ENCODE results near the gene SGSM2.
A peak's percentile ranks its signal among the peaks of the same experiment; 100 is the strongest.

The SGSM2 gene

DNA sequence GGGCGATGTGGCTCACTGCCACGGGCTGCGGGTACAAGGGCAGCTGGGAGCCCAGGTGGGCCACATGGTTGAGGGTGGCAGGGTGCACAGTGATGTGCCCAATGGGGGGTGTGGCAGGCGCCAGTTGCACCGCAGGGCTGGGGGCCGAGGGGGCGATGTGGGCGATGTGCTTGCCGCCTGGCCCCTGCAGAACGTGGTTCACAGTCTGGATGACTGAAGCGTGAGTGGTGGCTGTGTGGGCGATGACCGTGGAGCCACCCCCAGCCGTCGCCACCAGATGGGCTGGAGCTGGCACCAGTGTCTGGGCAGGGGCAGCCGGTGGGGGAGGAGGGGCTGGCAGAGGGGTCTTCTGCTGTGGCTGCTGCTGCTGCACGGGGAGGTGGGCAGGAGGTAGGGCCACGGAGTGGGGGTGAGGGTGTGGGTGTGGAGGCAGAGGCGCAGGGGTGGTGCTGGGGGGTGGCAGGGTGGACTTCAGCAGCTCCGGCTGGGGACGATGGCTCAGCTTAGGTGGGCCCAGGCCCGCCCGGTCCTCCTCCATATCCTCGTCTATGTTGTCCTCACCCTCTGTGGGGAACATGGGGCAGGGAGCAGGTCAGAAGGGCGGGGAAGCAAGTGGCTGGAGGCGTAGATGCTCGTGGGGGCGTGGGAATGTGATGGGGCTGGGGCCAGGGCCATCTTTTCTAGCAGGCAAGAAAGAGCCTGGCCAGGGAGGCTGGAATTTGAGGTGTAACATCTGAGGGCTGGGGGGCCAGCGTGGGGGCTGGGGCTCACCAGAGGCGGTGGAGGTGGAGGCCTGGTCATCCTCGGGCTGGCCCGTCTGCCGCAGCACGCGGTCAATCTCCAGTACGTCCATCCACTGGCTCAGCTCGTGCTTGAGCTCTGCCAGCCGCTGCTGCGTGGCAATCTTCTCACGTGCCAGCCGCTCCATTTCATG is 50.1 kb downstream of the SGSM2 start:
- no peak for DNase-seq

DNA sequence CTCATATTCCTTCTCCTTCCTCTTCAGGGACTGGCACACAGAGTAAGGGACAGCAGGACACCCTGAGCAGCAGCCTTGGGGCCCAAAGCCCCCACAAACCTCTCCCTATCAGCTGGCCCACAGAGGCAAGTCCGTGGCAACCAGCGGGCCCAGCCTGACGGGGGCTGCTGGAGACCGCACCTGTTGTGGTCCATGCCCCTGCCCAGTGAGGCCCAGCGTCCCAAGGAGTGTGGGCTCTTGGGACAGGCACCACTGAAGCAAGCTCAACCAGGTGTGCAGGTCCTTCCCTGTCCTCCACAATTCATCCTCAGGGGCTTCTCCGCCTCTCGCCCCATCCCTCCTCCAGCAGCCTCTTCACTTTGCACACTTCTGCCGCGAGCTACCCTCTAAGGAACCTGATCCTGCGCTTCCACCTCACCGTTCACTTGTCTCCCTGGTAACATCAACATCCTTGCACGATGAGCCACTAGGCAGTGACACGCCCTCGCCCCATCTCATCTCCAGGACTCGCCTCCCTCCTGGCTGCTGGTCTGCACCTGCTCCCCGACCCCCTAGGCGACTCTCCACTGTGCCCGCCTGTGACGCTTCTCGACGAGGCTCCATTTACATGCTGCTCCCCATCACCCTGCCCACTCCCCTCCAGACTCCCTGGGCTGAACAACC is 50.9 kb downstream of the SGSM2 start:
- no peak for DNase-seq

DNA sequence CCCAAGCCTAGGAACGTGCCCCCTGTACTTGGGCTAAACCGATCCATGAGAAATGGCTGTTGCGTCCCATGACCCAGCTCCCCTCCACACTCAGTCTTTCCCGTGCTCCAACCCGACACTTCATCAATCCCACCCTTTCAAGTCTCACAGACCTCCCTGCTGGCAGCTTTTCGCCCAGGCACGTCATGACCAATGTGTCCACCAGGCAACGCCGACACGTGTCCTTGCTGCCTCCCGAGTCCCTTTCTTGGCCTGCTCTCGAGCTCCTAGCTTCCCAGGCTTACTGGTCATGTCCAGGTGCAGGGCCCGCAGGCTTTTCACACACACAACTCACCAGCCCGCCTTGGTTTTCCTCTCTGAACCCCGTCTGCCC is 51.4 kb downstream of the SGSM2 start:
- DNase-seq, result no peak

DNA sequence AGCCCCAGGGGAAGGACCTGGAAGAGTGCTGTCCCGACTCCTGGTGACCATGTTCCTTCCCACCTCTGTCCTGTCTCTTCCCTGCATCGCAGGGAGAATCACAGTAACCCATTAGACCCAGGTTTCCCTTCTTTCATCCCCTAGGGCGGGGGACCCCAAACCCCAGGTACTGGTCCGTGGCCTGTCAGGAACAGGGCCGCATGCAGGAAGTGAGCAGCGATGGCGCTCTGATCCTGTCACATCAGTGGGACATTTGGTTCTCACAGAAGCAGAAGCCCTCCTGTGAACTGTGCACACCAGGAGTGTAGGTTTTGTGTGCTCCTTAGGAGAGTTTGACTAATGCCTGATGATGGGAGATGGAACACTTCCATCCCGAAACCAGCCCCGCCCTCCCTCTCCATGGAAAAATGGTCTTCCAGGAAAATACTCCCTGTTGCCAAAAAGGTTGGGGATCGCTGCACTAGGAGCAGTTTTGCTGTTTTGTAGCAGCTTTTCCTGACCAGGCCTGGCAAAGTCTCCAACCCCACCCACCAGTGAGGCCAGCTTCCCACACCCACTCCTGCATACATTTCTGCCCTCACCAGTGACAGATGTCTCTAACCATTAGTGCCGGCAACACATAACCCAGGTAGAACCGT is 53.0 kb downstream of the SGSM2 start:
- no peak for DNase-seq

DNA sequence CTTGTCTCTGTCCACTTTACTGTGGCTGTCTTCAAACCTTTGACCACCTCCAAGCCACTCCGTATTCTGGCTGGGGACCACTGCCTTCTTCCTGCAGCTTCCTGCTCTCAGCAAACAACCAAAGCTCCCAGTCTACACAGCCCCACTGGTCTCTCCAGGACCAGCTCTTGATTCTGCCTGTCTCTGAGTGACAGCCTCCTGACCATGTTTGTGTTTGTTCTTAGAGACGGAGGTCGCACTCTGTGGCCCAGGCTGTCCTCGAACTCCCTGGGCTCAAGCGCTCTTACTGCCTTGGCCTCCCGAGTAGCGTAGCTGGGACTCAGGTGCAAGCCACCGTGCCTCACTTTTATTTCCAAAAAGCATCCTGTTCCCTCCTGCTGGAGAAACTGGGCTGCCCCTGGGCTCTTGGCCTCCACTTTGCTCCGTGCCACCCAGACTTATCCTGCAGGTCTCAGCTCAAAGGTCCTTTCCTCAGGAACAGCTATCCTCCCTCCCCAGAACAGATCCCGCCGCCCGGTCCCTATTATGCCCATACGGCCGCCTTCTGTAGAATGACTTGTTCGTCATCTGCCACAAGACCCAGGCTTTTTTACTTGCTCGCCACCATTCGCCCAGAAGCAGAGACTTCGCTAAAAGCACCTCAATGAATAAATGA is 54.4 kb downstream of the SGSM2 start:
- DNase-seq, result no peak

DNA sequence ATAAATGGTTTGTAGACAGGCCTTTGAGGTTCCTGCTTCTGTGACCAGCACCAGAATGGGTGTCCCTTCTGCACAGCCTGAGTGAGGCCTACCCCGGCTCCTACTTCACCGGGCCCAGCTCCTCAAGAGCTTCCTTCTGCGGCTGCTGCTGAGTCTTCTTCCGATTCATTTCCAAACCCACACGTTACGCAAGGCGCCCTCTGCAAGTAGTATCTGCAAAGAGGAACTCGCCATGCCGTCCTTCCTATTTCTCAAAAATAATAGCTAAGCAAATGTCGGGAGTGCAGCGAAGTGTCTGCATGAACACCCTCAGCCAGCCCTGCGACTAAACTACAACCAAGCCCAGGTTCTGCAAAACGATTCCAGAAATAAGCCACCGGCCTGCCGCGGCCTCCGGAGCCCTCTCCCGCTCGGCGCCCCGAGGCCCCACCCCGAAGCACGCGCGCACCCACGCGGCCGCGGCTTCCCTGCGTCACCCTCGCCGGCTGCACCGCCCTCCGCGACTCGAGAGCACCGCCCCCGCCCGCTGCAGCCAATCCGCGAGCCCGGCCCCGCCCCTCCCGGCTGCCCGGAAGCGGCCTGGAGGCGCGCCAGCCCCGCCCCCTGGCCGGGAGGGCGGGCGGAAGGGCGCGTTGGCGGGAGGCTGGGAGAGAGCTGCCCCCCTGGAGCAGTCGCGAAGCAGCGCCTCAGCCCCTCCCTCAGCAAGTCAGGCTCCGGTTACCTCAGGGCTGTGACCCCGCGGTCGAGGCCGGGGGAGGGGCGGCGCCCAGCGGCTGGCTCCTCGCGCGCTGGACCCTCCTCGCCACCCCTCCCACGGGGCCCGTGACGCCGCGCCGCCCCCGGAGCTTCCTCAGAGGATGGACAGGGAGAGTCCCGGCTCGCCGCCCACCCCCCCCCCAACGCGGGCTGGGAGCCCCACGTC is 55.2 kb downstream of the SGSM2 start:
- DNase-seq, result peak; percentile 81

DNA sequence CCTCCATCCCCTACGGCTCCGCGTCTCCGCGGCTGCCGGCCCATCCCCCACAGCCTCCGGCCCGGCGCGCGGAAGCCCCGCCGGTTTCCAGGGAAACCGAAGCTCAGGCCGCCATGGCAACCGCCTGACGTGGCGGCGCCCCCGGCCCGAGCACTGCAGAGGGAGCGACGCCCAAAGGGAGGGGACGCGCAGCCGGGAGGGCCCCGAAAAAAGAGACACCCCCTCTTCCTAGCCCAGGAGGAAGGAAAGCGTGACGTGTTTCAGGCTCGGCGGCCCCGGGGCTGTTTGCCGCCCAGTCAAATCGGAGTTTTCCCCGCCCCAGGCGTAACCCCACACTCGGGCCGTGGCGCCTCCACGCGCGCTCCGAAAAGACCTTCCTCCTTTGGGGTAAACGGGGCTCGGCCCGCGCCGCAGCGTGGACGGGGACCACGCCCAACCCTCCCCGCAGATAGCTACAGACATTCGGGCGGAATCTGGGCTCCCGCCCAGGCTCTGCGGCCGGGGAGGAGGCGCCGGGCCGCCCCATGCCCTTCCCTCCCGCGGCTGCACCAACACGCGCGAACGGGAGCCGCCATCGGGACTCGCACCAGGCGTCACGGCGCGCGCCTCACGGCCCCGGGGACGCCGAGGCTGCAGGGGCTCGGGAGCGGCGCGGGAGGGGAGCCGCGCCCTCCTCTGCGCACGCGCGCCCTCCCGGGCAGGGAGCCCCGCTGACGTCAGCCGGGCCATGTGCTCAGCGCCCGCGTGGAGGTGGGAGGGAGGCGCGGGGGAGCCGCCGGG is 56.1 kb downstream of the SGSM2 start:
- DNase-seq, result peak; percentile 40

DNA sequence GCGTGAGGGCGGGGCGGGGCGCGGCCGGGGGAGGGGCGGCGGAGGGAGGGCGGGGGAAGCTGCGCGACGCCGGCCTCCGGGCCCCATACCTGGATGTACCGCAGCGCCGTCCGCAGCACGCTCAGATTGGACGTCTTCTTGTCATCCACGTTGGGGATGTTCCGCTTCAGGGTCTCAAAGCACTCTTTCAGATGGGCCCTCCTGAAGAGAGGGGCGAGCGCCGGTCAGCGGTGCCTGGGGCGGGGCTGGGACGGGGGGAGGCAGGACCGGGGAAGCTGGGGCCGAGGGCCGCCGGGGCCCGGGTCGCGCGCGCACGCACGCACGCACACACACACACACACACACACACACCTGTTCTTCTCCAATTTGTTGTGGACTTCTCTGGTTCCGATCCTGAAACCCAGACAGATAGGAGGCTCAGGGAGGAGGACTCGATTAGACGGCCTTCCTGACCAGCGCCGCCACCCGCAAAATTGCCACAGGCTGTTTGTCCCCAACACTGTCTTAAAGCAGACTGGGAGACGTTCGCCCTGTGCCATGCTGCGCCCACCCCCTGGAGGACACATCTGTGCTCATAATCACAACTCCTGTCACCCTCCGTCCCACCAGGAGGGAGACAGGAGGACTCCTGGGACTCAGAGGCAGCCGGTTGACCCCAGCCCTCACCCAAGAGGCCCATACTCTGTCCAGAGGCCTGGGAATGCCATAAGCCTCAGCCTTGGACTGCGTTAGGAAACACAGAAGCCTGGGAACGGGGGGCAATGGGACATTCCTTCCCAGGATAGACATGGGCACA is 56.9 kb downstream of the SGSM2 start:
- no peak for DNase-seq

DNA sequence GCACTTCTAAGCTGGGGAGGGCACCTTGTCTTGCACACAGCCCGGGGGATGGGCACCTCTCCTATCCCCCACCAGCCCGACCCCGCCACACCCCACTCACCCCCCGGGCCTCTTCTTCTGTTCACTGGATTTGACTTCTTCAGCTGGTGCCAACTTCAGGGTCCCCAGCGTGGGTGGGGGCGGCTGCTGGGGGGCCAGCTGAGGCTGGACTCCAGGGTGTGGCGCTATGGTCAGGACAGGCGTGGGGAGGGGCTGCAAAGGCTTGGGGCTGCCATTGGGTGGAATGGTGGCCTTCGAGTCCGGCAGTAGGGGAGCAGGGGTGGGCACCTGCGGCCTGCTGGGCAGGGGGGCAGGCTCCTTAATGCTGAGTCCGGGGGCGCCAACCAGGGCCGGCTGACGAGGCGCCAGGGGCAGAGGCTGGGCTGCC is 57.5 kb downstream of the SGSM2 start:
- DNase-seq, result no peak

DNA sequence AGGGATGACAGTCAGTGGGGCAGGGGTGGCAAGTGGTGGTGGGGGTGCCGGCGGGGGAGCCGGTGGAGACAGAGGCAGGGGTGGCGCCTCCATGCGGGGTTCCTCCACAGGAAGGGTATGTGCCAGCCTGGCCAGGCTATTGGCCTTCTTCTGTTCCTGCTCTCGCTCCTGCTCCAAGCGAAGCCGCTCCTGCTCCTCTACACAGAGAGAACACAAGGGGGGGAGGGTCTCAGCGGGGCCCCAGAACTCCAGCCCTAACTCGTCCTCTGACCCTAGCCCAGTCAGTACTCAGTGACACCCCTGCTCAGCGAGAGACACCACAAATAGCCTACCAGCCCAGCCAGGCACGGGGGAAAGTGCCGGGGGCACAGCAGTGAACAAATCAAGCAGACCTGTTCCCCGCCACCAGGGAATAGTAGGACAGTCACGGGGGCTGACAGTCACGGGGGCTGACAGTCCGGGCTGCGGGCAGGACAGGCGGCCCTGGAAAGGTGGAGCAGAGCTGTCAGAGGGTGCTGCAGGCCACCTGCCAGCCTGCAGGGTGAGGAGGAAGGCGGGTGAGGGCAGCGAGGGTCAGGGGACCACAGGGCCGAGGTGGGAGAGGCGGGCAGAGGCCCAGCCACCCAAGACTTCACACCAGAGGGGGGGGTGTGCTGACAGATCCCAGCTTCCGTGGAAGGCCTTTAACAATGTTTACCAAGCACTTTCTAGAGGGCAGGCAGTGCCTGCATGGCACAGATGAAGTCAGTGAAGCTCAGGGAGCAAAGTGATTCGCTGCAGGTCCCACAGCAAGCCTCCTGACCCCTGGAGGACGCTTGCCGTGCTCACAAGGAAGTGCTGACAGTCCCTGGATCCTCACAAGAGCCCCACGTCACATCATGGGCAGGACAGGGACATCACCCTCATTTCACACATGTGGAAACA is 58.2 kb downstream of the SGSM2 start:
- no peak for DNase-seq

DNA sequence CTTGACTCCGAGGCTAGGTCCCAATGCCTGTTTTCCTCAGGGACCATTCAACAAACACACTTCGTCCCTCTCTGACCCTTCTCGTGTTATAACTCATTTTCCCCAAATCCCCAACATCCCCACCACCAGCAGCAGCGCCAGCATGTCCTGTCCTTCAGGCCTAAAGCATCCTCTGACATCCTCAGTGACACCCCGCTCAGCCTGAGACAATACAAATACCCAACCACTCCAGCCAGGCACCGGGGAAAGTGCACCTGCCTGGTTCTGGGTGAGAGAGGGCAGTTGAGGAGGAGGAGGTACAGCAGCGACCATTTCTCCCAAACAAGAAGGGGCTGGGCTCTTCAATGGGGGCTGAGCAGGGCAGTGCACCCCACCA is 58.9 kb downstream of the SGSM2 start:
- no peak for DNase-seq

DNA sequence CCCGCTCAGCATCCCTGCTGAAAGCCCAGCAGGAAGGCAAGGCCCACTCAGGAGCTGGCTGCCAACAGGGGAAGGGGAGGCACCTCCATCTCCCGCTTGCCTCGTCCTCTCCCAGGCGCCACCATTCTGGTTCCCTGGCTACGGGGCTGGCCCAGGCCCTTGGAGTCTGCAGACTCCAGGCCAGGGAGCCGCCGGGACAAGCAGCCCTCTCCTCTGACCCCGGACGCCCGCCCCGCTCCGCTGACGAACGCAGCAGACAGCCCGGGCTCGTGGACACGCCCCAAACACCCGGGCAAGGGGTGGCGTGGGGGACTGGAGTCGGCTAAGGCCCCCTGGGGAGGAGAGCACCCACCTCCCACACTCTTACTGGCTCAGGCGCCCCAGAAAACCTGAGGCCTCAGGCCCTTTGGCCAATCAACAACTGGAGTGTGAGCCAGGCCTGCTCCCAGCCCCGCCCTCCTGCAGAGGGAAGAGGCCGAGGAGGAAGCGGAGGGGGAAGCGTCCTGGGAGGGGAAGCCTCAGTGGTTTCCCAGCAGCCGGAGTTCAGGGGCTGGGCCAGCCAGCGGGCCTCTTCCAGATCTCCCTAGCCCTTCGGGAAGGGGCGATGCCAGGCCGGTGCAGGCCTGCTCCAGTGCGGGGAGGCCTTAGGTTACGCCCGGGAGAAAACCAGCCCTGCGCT is 59.4 kb downstream of the SGSM2 start:
- peak; percentile 21 for DNase-seq

DNA sequence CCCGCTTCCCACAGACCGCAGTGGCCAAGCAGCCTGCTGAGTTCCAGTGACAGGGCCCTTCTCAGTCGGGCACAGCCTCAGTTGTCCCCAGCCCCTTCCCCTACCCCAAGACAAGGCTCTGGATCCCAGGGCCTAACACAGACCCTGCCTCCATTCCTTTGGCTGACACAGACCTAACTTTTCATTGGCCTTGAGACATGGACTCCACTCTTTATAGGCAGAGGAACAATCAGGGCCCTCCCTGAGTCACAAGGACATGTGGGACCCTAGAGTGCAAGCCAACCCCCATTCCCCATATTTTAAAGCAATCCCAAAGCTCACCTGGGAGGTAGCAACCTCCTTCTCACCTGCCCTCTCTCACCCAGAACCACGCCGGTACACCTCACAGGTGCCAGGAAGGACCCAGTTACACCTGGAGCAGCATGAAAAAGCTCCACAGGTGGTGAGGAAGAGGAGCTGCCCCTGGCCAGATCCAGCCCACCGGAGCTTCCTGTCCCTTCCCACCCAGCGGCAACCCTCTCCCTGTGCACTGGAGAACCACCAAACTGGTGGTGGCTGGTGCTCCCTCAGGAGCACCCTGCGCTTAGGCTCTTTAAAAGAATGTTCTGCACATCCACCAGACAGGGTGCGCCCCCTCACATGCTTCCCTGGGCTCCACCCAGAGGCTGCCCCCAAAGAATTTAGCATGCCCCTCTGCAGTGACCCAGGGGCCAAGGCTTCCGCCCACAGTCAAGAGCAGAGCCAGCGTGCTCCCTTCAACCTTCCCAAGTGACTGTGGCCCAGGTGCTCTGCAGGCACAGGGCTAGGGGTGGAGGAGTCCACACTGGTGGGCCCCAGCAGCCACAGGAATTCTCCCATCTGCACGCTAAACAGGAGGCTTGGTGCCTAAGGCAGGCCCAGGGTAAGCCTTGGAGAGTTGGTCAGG is 60.2 kb downstream of the SGSM2 start:
- DNase-seq, result no peak

DNA sequence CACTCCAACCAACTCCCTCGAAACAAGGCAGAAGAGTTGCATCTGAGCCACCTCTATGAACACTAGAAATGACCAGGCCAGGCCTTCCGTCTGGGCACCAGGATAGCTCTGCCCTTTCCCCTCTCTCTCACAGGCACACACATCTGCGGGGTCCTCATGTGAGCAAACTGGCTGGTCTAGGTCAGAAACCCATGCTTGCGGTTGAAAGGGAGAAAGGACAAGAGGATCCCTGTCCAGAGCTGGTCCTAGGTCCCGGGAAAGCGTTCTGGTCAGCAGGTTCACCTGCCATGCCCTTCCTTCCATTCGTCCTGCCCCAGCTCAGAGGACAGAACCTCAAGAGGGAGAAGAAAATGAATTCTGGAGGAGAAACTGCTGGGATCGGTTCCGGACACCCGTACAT is 60.9 kb downstream of the SGSM2 start:
- no peak for DNase-seq

DNA sequence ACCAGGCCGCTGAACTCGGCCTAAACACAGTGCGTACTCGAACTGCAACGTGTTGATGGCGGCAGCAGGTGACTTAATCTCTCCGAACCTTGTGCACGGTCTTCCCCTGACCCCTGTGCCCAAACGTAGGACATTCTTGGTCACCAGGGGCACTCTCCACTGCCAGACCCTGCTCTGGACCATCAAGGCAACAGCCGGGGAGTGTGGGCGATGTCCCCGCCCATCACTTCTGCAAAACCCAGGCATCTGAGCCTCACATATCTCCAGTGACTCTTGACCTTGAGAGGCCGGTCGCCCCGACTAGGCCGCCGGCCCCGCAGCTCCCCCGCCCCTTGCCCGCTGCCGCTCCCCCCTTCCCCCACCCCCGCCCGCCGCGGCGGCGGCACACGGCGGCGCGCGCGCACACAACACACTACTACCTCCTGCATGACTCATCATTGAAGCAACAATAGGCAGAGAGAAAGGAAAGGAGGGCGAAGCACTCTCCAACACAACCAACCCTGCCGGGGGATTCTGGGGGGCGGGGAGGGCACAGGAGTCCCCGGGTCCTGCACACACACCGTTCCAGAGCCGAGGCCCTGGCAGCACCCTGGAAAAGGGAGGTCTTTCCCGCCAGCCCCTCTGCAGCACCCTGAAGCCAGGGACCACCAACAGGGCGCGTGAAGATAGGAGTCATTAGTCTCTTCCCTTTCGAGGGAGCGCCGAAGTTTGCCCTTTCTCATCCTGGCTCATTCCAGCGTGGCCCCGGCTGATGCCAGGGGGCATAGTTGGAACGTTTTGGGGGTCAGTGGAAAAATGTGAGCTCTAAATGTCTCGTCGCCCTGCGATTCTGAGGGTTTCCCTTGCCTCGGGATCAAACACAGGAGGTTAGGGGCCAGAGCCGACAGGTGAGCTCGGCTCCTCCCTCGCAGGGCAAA is 61.6 kb downstream of the SGSM2 start:
- DNase-seq, result no peak
